HG03159 (cell line): ENCODE results near the gene RENBP.

Experiments
- ATAC-seq: cut with Tn5 transposase; IDR thresholded peaks from one replicate; pipeline ENCODE4 v1.9.1; 2021; ENCODE audit warnings: mild to moderate bottlenecking, moderate library complexity; ENCODE audit not compliant: unreplicated experiment

The RENBP gene

DNA sequence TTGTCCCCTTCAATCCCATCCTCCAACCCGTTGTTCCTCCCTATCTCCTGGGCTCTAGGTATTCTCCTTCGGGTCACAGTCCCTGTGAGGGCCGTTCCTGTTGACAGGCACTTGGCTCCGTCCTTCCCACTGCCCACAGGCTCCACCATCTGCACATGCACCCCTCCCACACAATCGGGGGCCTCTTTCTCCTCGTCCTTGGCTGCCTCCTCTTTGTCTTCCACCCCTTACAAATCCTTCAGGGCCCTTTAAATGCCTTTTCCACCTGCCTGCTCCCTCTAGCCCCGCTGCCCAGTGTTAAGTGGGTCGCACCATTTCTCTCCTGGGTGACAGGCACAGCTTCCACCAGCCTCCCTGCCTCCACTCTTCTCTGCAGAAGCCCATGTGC is 42.7 kb downstream of the RENBP start:
- ATAC-seq: no peak

DNA sequence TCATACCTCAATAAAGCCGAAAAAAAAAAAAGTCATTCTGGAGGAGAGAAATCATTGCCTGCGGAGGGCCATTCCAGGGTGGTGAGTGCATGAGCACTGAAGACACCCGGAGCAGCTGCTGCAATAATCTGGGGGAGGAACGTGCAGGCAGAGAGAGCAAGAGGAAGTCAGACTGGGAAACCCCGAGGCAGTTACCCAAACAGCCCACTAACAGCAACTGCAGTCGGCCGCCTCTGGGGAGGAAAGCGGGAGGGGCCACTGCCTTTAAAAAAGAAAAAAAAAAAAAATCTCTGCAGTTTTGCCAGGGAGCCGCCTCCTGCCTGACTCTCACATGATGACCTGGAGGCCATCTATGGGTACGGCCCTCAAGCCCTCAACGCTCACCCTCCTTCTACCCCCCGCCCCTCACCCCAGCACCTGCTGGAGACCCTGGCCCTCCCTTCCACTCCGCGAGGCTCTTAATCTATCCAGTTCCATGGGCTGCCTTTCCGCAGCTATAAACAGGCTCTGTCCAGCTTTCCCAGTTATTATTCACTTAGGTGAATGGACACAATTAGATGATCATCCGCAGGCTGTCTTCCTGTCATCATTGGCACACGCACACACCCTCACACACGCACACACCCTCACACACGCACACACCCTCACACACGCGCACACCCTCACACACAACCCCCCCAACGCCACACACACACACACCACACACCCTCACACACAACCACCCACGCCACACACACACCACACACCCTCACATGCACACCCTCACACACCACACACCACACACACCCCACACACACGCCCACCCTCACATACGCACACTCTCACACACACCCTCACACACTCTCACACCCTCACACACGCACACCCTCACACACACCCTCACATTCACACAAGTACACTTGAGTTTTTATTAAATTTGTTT is 43.4 kb downstream of the RENBP start:
- peak; percentile 59 for ATAC-seq

DNA sequence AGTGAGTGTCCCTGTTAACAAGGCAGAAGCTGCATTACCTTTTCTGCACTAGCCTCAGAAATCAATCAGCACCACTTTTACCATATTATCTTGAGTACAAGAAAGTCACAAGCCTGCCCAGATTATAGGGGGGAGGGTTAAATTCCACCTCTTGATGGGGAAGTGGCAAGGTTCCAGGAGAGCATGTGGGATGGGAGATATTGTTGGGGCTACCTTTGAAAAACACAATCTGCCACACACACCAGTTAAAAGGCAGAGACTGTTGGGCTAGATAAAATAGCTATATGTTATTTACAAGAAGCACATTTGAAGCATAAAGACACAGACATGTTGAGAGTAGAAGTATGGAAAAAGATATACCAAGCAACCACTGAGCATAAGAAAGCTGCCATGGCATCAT is 46.5 kb downstream of the RENBP start:
- ATAC-seq: no peak

DNA sequence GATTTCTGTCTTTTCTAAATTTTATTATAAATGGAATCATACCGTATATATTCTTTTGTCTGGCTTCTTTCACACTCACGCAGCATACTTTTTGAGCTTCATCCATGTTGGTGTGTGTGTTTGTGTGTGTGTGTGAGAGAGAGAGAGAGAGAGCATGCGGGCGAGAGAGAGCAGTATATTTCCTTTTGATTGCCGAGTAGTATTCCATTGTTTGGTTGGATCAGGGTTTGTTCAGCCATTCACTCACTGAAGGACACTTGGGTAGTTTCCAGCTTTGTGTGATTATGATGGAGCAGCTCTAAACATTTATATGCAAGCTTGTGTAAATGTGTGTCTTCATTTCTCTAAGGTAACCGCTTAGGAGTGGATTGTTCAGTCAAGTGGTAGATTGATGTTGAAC is 55.3 kb downstream of the RENBP start:
- ATAC-seq: no peak

DNA sequence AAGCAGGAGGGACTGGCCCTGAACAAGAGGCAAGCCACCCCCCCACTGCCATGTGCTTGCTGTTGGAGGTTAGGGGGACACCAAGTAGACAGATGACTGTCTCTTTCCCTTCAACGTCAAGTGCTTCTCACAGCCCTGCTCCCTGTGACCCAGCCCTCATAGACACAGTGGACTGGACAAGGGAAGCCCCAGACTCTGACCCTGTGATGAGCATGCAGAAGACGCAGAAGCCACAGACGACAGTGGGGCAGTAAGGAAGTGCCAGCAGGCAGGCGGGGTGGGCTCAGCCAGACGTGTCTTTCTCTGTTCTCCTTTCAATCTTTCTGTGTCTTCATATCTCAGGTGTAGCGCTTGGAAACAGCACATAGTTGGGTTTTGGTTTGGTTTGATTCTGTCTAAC is 56.1 kb downstream of the RENBP start:
- no peak for ATAC-seq

DNA sequence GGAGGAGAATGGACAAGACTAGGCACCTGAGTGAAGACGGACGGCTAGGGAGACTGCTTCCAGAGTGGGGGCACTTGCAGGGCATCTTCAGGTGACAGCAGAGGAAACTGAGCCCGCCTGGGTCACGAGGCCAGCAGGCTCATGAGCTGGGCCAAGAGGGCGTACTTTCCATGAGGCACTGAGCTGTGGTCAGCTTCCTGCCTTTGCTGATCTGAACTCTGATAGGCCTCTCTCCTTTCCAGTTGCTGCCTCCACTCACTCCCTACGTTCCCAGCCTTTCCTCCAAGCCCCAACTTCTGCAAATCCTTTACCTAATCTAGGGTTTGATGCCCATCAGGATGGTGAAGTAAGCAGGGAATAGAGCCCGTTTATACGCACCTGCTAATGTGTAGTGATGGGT is 57.1 kb downstream of the RENBP start:
- no peak for ATAC-seq

DNA sequence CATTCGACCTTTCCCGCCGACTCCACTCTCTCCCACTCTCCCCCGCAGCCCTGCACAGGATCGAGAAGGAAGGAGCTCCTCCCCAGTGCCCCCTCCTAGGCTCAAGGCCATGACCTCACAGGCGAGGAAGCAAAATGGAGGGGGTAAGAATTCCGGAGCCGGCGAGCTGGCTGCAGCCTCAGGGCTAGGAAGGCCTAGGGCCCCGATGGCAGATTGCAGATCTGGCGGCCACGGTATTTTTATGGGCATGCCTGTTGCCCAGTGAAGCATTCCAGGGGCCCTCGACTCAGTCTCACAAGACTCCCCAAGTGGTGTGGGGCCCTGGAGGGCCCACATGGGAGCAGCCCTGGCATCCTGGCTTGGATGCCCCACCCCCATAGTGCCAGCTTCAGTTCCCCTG is 57.5 kb downstream of the RENBP start:
- no peak for ATAC-seq

DNA sequence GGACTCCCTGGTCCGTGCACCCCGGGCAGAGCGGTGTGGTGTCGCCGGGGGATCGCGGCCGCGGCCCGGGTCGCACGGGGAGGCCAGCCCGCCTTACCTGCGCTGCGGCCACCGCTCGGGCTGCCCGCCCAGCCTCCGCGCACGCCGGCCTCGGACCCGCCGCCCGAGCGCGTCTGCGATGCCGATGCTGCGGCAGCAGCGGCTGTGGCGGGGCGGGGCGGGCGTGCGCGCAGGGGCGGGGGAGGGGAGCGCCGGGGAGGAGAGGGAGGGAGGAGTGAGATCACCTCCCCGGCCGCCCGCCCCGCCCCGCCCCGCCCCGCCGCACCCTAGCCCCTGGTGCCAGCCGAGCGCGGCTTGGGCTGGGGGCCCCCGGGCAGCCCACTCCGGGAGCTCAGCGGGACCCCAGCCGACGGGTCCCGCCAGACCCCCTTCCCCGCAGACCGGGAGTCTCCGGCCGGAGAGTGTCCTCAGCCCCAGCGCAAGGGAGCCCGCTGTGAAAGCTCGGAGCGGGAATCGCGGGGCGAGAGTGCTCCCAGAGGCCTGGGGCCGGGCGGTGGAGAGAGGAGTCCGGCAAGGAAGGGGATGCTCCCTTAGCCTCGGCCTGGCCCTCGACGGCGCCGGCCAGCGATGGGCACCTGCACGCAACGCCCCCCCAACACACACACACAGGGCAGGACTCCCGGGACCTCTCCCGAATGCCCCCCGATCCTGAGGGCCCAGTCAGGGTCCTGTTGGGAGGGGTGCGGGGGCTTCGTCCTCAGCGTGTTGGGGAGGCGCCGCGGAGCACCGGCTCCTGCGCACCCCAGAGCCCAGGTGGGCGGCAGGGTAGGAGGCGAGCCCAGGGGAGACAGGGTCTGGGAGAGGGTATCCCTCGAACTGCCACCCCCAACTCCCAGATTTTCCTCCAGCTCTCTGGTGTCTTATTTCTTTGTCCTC is 58.2 kb downstream of the RENBP start, which contains the start of gene L1CAM:
TSS of gene L1CAM (minus strand) at position 206 of the 936 bp plus-strand sequence. CDS start 10,337 bp downstream, outside the sequence.
- ATAC-seq: no peak
